ENCODE data around the gene GPR171.
A peak's percentile ranks its signal among the peaks of the same experiment; 100 is the strongest.
"Not testable (repeated sequence)": the region's sequence is repeated elsewhere in the genome, so short reads cannot be mapped to it uniquely, and the experiment has no call there.

The GPR171 gene

GRCh38 chr3:151175952-151176351 is 27.1 kb downstream of the GPR171 start:
- DNase-seq (ENCODE audit: low read depth) = no peak

GRCh38 chr3:151174351-151174750 is 28.7 kb downstream of the GPR171 start:
- DNase-seq (ENCODE audit: low read depth) = no peak

GRCh38 chr3:151171145-151171757 is 31.8 kb downstream of the GPR171 start:
- DNase-seq (ENCODE audit: low read depth) = no peak

GRCh38 chr3:151169948-151170679 is 32.9 kb downstream of the GPR171 start:
- not testable (repeated sequence) for DNase-seq (ENCODE audit: low read depth)

- no peak for DNase-seq (ENCODE audit: low read depth)
These were observed 33.6 kb downstream of the GPR171 start for GRCh38 chr3:151169262-151169947.

DNA sequence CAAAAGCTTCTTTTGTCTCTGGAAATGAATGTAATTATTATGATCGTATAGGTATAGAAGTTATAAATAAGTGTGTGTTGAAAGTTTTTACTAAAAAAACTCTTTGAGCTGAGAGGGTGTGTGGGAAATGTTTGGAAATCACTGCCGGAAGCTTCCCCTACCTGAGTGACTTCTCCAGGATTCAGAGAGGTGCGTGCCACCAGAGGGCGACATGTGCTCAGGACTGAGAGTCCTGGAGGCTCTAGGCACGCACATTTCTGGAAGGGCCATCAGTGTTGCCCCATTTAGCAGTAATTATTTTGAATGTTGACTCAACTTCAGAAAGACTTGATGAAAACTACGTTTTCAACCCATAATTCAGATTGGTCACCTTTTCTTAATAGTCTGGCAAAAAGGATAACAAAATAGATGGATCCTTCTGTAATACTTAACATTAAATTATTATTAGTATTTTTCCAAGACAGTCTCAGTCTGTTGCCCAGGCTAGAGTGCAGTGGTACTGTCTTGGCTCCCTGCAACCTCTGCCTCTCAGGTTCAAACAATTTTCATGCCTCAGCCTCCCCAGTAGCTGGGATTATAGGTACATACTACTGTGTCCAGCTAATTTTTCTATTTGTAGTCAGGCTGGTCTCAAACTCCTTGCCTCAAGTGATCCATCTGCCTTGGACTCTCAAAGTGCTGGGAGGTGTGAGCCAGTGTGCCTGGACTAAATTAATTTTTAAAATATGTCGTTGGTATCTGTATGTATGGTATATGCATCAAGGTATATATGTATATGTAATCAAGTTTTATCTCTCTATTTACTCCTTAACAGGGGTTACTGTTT is 34.5 kb downstream of the GPR171 start:
- peak; percentile 73 for DNase-seq (ENCODE audit: low read depth)

GRCh38 chr3:151166161-151166560 is 36.9 kb downstream of the GPR171 start:
- no peak for DNase-seq (ENCODE audit: low read depth)

DNA sequence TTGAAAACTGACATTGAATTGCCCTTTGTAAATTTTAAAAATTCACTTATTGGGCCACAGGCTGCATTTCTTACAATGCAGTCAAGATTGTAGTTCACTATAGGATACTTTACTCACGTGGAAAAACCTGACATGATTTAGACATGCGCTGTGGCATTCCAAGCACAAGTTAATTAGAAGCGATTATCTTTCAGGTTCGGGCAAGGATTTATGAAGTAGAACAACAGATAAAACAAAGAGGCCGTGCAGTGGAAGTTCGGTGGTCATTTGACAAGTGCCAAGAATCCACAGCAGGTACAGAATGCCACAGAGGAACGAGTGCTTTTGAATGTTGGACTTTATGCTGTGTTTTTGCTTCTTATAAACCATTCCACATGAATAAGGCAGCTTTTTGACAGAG is 37.8 kb downstream of the GPR171 start:
- DNase-seq (ENCODE audit: low read depth) = no peak

GRCh38 chr3:151159806-151160205 is 43.2 kb downstream of the GPR171 start:
- no peak for DNase-seq (ENCODE audit: low read depth)

GRCh38 chr3:151156618-151157216 is 46.3 kb downstream of the GPR171 start:
- peak; percentile 19 for DNase-seq (ENCODE audit: low read depth)

GRCh38 chr3:151155409-151156128 is 47.4 kb downstream of the GPR171 start:
- DNase-seq (ENCODE audit: low read depth) = no peak

DNA sequence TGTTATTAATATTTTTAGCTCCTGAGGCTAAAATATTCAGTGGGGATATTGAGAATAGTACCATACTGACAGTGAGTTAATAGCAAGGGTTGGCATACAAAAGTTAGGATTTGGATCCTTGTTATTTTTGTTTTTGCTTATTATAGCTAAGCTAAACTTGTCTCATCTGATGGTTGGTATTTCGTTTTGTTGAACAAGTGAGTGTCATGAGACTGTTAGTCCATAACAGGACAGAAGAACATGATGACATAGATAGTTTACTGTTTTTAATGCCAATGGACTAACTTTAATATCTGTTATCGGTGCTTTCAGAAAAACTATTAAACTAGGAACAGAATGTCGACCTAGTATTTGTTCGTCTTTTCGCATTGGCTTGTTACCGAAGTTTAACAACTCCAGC is 48.5 kb downstream of the GPR171 start:
- no peak for DNase-seq (ENCODE audit: low read depth)

DNA sequence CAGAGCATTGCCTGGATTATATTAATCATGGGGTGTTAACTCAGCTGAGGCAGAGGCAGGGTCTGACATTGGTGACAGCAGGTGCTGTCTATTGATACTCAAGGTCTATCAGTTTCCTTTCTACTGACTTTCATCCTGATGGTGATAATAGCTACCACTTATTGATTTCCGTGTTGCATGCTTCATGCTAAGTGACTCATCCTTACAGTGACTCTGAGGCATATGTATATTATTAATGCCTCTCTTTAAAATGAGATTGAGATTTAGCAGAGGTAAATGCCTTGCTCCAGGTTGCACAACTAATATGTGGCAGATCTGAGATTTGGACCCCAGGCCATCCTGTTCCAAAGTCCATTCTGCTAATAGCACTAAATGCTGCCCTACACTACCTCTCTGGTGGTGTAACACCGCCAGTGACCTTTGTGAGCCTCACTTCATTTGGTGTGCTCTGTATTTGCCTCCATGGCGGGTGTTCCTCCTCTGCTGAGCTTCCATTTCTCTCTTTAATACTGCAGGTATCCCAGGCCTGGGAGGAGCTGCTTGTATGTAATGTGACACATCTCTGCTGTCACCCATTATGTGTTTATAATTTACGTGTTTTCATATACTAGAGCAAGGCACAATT is 50.4 kb downstream of the GPR171 start:
- DNase-seq (ENCODE audit: low read depth) = no peak

Measured in stimulated activated CD4-positive, alpha-beta T cell treated with anti-CD3 and anti-CD28 coated beads, Interleukin-2, amount 100 ng/mL, for 4 hours (primary cell).